Neuronal stem cell (in vitro differentiated cells): Measurements from ENCODE around the gene GPN2.
A peak's percentile ranks its signal among the peaks of the same experiment; 100 is the strongest.
"Not testable (repeated sequence)": the region's sequence is repeated elsewhere in the genome, so short reads cannot be mapped to it uniquely, and the experiment has no call there.

Source experiments
- DNase-seq: peaks from one replicate; pipeline ENCODE4 v3.0.0-alpha.2; 2013; ENCODE audit warnings: low spot score
- H2AFZ ChIP-seq: one replicate; pipeline ENCODE4 v1.6.1; 2013; ENCODE audit warnings: mild to moderate bottlenecking, low read length, inconsistent platforms
- H2AK5ac ChIP-seq: 2 replicates; pipeline ENCODE4 v1.6.1; 2013; ENCODE audit warnings: low read depth, mild to moderate bottlenecking, inconsistent platforms, low read length, moderate library complexity, mixed read lengths
- H2BK120ac ChIP-seq: 2 replicates; pipeline ENCODE4 v1.6.1; 2013; ENCODE audit warnings: low read depth, mild to moderate bottlenecking, inconsistent platforms, low read length, moderate library complexity, mixed read lengths
- H2BK12ac ChIP-seq: one replicate; pipeline ENCODE4 v1.6.1; 2013; ENCODE audit warnings: low read length, inconsistent platforms
- H2BK15ac ChIP-seq: 2 replicates; pipeline ENCODE4 v1.6.1; 2013; ENCODE audit warnings: mild to moderate bottlenecking, low read length, inconsistent platforms, mixed read lengths
- H2BK5ac ChIP-seq: one replicate; pipeline ENCODE4 v1.6.1; 2013; ENCODE audit warnings: inconsistent platforms, mild to moderate bottlenecking, low read length, moderate library complexity
- H3K14ac ChIP-seq: one replicate; pipeline ENCODE4 v1.6.1; 2013; ENCODE audit warnings: low read length, inconsistent platforms
- H3K18ac ChIP-seq: 2 replicates; pipeline ENCODE4 v1.6.1; 2013; ENCODE audit warnings: low read length, inconsistent platforms
- H3K23ac ChIP-seq: 2 replicates; pipeline ENCODE4 v1.6.1; 2013; ENCODE audit warnings: low read depth, mild to moderate bottlenecking, mixed read lengths, low read length, inconsistent platforms; ENCODE audit not compliant: poor library complexity
- H3K27ac ChIP-seq: replicated peaks from 3 replicates; pipeline ENCODE4 v1.5.1; 2013; ENCODE audit warnings: low read length, inconsistent platforms
- H3K27me3 ChIP-seq, 3 experiments: 2 replicates each; pipeline ENCODE4 v1.6.1; 2013; ENCODE audit warnings: low read length in 3 of 3, mild to moderate bottlenecking in 2 of 3, inconsistent platforms in 1 of 3, low read depth in 1 of 3, mixed read lengths in 1 of 3, moderate library complexity in 1 of 3; ENCODE audit not compliant: control insufficient read depth in 3 of 3, insufficient read depth in 3 of 3
- H3K36me3 ChIP-seq, 2 donors: replicated peaks in 1 of 2; 2 replicates each; pipeline ENCODE4 v1.6.1; 2013; ENCODE audit warnings: low read length in 2 of 2; ENCODE audit not compliant: control insufficient read depth in 2 of 2, insufficient read depth in 2 of 2
- H3K4ac ChIP-seq: 2 replicates; pipeline ENCODE4 v1.6.1; 2013; ENCODE audit warnings: inconsistent platforms, mild to moderate bottlenecking, low read length, moderate library complexity
- H3K4me1 ChIP-seq, 2 donors: 1 replicate in 1 of 2; 2 replicates in 1 of 2; pipeline ENCODE4 v1.6.1; 2013; ENCODE audit warnings: low read length in 2 of 2, low read depth in 1 of 2; ENCODE audit not compliant: control insufficient read depth in 2 of 2, insufficient read depth in 1 of 2
- H3K4me2 ChIP-seq: one replicate; pipeline ENCODE4 v1.6.1; 2013; ENCODE audit warnings: mild to moderate bottlenecking, low read length, inconsistent platforms; ENCODE audit not compliant: insufficient read depth, poor library complexity, severe bottlenecking
- H3K4me3 ChIP-seq, 2 donors: 2 replicates each; pipeline ENCODE4 v1.5.1; 2013; ENCODE audit warnings: low read length in 2 of 2, mild to moderate bottlenecking in 2 of 2, inconsistent platforms in 1 of 2, moderate library complexity in 1 of 2
- H3K79me1 ChIP-seq: one replicate; pipeline ENCODE4 v1.6.1; 2013; ENCODE audit warnings: low read depth, mild to moderate bottlenecking, inconsistent platforms, low read length, moderate library complexity
- H3K9ac ChIP-seq: one replicate; pipeline ENCODE4 v1.6.1; 2013; ENCODE audit warnings: mild to moderate bottlenecking, low read depth, low read length, inconsistent platforms; ENCODE audit not compliant: poor library complexity
- H3K9me3 ChIP-seq, 2 donors: replicated peaks in 1 of 2; 2 replicates each; pipeline versions ENCODE3 to v1.6.1; 2013; ENCODE audit warnings: low read length in 2 of 2, mild to moderate bottlenecking in 2 of 2, inconsistent platforms in 1 of 2, low read depth in 1 of 2, mixed read lengths in 1 of 2, moderate library complexity in 1 of 2; ENCODE audit not compliant: control insufficient read depth in 2 of 2, insufficient read depth in 1 of 2
- H4K8ac ChIP-seq: one replicate; pipeline ENCODE4 v1.6.1; 2013; ENCODE audit warnings: low read depth, mild to moderate bottlenecking, inconsistent platforms, low read length, moderate library complexity
- H4K91ac ChIP-seq: one replicate; pipeline ENCODE4 v1.6.1; 2013; ENCODE audit warnings: low read length, low read depth, mild to moderate bottlenecking, inconsistent platforms; ENCODE audit not compliant: poor library complexity
- WGBS, 2 donors: extraction: QIAGEN DNeasy Blood & Tissue Kit; methylation state at CpG; one replicate each; pipeline ENCODE4 v1.1.7; 2013; ENCODE audit warnings: missing lambda C conversion rate in 2 of 2, mixed read lengths in 1 of 2; ENCODE audit not compliant: insufficient read length in 2 of 2, insufficient replicate concordance in 1 of 2; ENCODE audit errors: extremely low coverage in 2 of 2; 5-methylcytosine and 5-hydroxymethylcytosine counted together

The GPN2 gene

DNA sequence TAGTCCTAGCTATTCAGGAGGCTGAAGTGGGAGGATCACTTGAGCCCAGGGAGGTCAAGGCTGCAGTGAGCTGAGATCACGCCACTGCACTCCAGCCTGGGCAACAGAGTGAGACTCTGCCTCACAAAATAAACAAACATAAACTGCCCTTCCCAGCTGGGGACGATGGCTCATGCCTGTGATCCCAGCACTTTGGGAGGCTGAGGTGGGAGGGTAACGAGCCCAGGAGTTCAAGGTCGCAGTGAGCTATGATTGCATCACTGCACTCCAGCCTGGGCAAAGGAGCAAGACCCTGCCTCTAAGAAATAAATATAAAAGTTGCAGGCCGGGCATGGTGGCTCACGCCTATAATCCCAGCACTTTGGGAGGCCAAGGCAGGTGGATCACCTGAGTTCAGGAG, 8.5 kb downstream of the GPN2 start:
- H3K4me3 ChIP-seq, H3K14ac ChIP-seq, H3K27me3 ChIP-seq, H4K8ac ChIP-seq, H4K91ac ChIP-seq, H3K9me3 ChIP-seq, H2BK15ac ChIP-seq, H2BK12ac ChIP-seq, H3K18ac ChIP-seq, H2AFZ ChIP-seq, H2BK120ac ChIP-seq, H3K4me1 ChIP-seq, H2AK5ac ChIP-seq, H3K4ac ChIP-seq, H3K79me1 ChIP-seq, H3K27ac ChIP-seq, H3K4me2 ChIP-seq, H3K9ac ChIP-seq, H3K23ac ChIP-seq, H2BK5ac ChIP-seq, DNase-seq: not testable (repeated sequence)
- no CpG with 5 or more reads among the region's 6 CpGs for WGBS, 2 donors
- peaks cover 40 to 87% of the 10 kb centered on the region in 2 donors for H3K36me3 ChIP-seq

DNA sequence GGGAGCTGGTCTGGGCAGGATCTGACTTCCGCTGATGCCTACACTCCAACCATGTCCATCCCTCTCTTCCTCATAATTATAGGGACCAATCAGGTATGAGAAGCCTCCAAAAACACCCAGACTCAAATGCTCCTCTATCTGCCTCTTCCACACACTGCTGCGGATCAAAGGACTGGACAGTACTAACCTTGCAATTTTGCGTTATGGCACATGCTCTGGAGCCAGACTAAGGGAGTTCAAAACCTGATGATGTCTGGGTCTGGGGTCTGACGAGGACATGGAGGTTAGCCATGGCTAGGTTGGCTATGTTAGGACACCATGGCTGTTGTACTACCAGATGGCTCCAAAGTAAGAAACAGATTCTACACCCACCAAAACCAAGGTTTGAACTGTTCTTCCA, 10.3 kb downstream of the GPN2 start:
- no CpG with 5 or more reads among the region's 4 CpGs for WGBS, 2 donors
- H3K4me3 ChIP-seq: no peak overlapping the region
- H3K4ac ChIP-seq: no peak overlapping the region
- no peaks in the 10 kb centered on the region for H3K9me3 ChIP-seq
- H2AFZ ChIP-seq: no peak overlapping the region
- H3K27ac ChIP-seq: no peak overlapping the region
- H3K4me2 ChIP-seq: no peak overlapping the region
- H4K8ac ChIP-seq: no peak overlapping the region
- no peaks in the 10 kb centered on the region for H3K27me3 ChIP-seq
- no peak overlapping the region for H3K23ac ChIP-seq
- H3K9ac ChIP-seq: no peak overlapping the region
- no peak overlapping the region for H3K18ac ChIP-seq
- no peak overlapping the region for H2BK120ac ChIP-seq
- no peak overlapping the region for H2BK12ac ChIP-seq
- no peak overlapping the region for H3K14ac ChIP-seq
- no peak overlapping the region for H2BK15ac ChIP-seq
- no peak overlapping the region for H2BK5ac ChIP-seq
- no peak overlapping the region for H2AK5ac ChIP-seq
- DNase-seq: no peak
- H3K4me1 ChIP-seq: peaks cover 0 to 8% of the 10 kb centered on the region in 2 donors
- peaks cover 32 to 79% of the 10 kb centered on the region in 2 donors for H3K36me3 ChIP-seq
- H4K91ac ChIP-seq: no peak overlapping the region
- H3K79me1 ChIP-seq: peaks cover 3% of the 10 kb centered on the region

DNA sequence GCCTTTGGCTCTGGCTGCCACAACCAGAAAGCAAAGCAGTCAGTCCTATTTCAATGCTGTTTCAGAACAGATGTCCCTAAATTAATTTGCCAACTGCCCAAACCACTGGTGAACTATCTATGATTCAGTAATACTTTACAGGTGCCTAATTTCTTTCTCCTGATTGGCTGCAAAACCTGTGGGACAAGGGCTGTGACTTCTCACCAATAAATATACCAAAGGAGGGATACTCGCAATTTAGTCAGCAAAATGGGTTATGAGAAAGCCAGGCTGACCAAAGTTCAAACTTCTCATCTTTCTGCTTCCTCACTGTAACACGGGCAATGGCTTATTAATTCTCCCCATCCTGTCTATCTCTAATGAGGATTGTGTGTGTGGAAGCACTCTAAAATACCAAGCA, 12.8 kb downstream of the GPN2 start:
- H2BK120ac ChIP-seq: no peak overlapping the region
- H3K27me3 ChIP-seq: no peaks in the 10 kb centered on the region
- no peak overlapping the region for H3K4me3 ChIP-seq
- no peaks in the 10 kb centered on the region for H3K79me1 ChIP-seq
- H3K27ac ChIP-seq: no peak overlapping the region
- H4K8ac ChIP-seq: no peak overlapping the region
- no peak overlapping the region for H3K4me2 ChIP-seq
- H2BK12ac ChIP-seq: no peak overlapping the region
- peak overlapping the region; percentile 91 for H2BK5ac ChIP-seq
- no peak overlapping the region for H3K9ac ChIP-seq
- no peak overlapping the region for H3K18ac ChIP-seq
- no peak overlapping the region for H3K14ac ChIP-seq
- no peak overlapping the region for H2BK15ac ChIP-seq
- H3K4ac ChIP-seq: no peak overlapping the region
- H3K4me1 ChIP-seq: peaks cover 0 to 15% of the 10 kb centered on the region in 2 donors
- H3K23ac ChIP-seq: no peak overlapping the region
- no peak overlapping the region for H4K91ac ChIP-seq
- no CpG with 5 or more reads among the region's 2 CpGs for WGBS, 2 donors
- H3K36me3 ChIP-seq: peaks cover 15 to 55% of the 10 kb centered on the region in 2 donors
- no peaks in the 10 kb centered on the region for H3K9me3 ChIP-seq
- no peak overlapping the region for H2AK5ac ChIP-seq
- H2AFZ ChIP-seq: no peak overlapping the region
- no peak for DNase-seq

DNA sequence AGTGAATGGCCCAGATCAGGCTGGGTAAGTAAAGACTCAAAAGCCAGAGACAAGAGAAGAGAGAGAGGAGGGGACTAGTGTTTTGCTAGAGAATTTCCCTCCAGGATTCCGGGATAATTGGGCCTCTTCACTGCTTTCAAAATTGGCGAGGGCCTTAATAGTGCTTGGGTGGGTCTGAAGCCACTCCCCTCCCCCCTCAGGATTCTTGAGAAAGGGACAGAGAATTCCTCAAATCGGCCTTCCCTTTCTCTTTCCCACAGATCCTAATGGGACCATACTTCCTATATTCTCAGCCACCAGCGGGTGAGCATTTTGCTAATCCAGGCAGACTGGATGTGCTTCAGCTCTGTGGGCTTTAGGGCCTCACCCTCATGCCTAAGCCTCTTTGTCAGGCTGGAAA, 15.2 kb downstream of the GPN2 start:
- no peak overlapping the region for H3K9ac ChIP-seq
- H3K79me1 ChIP-seq: no peaks in the 10 kb centered on the region
- WGBS, 2 donors: no CpG with 5 or more reads among the region's 4 CpGs
- H3K36me3 ChIP-seq: peaks cover 8 to 34% of the 10 kb centered on the region in 2 donors
- H2BK12ac ChIP-seq: no peak overlapping the region
- H2AFZ ChIP-seq: no peak overlapping the region
- peak overlapping the region; percentile 19 for H3K4me2 ChIP-seq
- DNase-seq: peak; percentile 73
- no peak overlapping the region for H3K4me3 ChIP-seq
- no peak overlapping the region for H2BK120ac ChIP-seq
- H3K4me1 ChIP-seq: peaks cover 0 to 17% of the 10 kb centered on the region in 2 donors
- no peak overlapping the region for H4K91ac ChIP-seq
- no peak overlapping the region for H3K4ac ChIP-seq
- no peak overlapping the region for H4K8ac ChIP-seq
- no peaks in the 10 kb centered on the region for H3K9me3 ChIP-seq
- H3K23ac ChIP-seq: no peak overlapping the region
- no peak overlapping the region for H3K18ac ChIP-seq
- peak overlapping the region; percentile 95 for H3K27ac ChIP-seq
- no peaks in the 10 kb centered on the region for H3K27me3 ChIP-seq
- H2AK5ac ChIP-seq: no peak overlapping the region
- H2BK15ac ChIP-seq: no peak overlapping the region
- H3K14ac ChIP-seq: no peak overlapping the region
- no peak overlapping the region for H2BK5ac ChIP-seq
